HG03558 (cell line): ENCODE measurements around the gene AKAP5.

Source experiments
- ATAC-seq: cut with Tn5 transposase; IDR thresholded peaks from one replicate; pipeline ENCODE4 v1.9.1; 2021; ENCODE audit warnings: moderate number of reproducible peaks; ENCODE audit not compliant: unreplicated experiment; ENCODE audit errors: extremely low read depth

The AKAP5 gene, protein sequence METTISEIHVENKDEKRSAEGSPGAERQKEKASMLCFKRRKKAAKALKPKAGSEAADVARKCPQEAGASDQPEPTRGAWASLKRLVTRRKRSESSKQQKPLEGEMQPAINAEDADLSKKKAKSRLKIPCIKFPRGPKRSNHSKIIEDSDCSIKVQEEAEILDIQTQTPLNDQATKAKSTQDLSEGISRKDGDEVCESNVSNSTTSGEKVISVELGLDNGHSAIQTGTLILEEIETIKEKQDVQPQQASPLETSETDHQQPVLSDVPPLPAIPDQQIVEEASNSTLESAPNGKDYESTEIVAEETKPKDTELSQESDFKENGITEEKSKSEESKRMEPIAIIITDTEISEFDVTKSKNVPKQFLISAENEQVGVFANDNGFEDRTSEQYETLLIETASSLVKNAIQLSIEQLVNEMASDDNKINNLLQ

DNA sequence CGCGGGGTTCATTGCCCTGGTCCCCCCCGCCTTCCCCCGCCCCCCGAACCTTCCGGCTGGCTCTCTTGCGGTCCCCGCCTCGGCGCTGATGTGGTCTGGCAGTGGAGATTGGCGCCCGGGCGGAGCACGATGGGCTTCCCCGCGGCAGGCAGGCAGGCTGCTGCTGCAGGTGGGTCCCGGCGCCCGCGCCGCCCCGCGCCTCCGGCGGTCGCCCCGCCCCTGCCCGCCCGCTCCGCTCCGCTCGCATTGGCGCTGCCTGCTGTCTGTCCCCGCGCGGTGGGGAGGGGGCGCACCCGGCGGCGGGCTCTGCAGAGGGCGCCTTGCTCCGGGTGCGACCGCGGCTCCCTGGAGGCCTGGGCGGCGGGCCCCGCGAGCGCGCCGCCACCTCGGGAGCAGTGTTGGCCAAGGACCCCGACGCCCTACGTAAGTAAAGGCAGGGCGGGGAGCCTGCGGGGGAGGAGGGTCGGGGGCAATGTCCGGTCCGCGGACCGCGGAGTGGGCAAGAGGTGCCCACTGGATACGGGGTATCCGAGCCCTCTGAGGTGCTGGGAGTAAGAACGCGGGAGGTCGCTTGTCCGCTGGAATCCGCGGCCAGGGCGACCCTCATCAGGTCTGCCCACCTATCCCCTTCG lies at the start of gene AKAP5:
TSS of gene AKAP5 (plus strand) at position 309 of the 632 bp plus-strand sequence. CDS start 2,896 bp downstream, outside the sequence.
- ATAC-seq, result no peak

DNA sequence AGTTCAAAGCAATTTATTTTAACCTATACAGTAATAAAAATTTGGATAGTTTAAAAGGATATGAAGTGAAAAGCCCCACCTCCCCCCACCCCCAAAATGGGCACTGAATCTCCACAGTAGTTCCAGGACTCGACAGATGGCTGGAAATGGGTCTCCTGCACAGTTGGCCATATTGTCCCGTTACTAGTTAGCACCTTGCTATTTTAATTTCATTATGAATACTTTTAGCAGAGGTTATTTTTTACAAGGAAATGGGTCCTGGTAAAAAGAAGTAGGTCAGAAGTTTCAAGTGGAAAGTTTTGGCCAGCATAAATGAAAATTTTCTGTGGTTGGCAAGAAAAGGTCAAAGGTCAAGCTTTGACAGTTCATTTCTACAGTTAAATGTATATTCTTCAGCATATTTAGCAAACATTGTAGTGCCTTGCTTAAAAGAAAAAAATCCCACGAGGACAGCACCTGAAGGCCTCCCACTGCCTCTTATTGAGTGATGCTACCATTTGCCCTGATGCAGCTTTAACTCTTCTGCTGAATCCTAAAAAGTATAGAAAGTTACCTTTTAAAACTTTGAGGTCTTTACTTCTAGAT lies 48.9 kb upstream of the AKAP5 start:
- no peak for ATAC-seq

DNA sequence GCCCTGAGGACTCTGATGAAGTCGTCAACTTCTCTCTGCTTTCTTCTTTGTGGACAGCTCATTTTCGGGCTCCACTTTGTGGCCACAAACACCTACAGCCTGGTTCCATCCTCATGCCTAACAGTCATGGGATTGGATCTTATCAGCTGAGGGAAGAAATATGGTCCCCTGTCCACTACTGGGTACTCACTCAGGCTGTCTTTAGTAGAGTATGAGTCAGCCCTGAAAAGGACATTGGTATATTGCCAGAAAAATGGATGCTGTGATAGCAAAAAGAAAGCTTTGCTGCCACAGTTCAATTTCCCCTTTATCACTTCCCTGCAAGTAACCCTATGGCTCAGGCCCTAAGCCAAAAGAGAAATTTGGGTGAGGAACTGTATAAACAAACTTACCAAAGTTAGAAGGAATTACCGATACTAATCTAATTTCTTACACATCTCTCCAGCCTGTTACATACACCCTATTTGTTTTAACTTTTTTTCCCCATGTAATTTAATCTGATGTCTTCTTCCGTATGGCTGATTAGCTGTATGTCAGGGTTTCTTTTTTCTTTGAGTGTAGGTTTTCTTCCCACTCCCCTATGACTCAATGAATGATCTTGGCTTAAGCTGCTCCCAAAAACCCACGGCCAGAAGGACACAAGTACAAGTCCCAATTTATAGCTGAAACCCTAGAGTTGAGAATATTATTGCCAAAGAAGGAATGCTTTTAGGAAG lies 48.1 kb upstream of the AKAP5 start:
- no peak for ATAC-seq

DNA sequence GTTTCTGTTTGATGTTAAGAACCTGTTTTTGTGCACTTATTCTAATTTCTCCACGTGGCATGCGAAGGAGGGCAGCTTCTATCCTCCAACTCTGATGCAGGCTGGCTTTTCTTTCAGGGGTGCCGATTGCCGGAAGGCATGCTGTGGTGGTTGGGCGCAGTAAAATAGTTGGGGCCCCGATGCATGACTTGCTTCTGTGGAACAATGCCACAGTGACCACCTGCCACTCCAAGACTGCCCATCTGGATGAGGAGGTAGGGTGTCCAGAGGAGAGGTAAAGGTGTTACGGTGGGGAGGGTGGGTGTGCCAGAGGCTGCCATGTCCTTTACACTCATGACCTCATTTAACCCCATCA lies 47.6 kb upstream of the AKAP5 start:
- ATAC-seq, result no peak

DNA sequence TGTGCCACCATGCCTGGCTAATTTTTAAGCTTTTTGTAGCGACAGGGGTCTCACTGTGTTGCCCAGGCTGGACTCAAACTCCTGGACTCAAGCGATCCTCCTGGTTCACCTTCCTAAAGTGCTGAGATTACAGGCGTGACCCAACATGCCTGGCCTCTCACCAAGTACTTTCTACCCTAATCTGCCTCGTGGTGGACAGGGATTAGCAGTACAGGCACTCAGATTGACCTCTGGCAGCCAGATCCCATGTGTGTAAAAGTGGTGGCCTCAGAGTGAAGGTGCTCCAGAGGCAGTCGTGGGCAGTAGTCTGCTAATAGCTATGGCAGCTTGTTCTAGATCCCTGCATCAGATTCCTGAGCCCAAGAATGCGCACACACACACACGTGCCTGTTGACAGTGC lies 46.3 kb upstream of the AKAP5 start:
- no peak for ATAC-seq

DNA sequence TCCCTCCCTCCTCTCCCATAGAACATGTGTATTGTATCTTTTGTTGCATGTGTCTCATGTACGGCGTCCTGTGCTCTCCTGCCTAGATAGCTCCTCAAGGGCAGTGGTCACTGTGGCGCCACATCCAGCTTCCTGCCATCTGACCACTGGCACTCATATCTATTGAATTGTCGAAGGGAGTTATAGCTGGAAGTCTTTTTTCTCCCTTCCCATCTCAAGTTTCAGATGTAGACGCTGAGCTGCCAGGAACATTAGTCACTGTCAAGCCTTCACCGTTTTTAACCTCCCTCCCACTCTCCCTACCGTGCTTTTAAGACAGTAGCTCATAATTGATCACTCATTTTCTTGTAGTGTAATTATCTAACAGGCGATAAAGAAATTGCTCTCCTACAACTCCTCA lies 44.1 kb upstream of the AKAP5 start:
- ATAC-seq, result no peak

DNA sequence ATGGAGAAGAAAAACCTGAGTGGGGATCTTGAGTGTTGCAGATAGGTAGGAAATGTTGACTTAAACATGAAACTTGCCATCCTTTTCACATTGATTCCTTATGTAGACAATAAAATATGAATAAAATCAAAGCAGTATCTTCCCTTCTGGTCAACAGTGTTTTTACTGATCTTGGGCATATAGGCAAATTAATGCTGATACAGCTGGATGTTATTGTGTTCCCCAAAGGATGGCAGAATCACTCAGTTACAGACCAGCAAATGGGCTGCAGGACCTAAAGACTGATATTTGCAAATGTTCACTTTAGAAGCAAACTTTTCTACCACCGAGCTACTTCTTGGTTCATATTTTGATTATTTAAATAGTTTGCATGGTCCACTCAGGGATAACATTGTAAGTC lies 43.3 kb upstream of the AKAP5 start:
- no peak for ATAC-seq

DNA sequence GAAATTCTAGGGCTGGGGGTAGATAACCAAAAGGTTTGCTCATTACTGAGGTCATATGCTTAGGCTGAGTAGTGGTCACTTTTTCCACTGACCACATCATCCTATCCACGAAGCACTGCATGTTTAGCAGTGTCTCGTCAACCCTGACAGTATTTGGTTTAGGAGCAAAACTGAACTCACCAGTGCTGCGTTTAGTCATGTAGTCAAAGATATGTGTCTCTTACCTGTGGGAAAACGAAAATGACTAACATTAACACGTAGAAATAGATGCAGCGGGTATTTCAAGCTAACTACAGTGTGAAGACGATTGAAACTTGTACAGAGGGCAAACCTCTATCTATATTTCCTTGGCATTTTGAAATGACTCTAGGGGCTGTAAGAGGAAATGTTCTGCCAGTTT lies 42.5 kb upstream of the AKAP5 start:
- no peak for ATAC-seq

DNA sequence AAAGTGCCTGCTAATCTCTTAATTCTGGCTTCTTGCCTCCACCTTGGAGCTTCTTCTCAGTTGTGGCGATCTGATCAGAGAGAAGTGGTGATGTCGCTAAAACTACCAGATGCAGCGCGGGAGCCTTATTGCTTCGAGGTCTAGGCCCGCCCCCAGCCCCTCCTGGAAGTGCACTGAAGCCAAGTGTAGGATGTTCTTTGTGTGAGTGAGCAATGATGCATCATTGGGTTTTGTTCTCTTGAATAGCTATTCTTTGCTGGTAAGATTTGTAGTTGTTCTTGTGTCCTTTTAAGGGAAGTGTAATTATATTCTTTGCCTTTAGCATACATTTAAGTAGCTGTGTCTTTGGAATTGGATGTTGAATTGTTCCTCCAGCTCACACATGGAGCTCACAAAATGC lies 41.3 kb upstream of the AKAP5 start:
- no peak for ATAC-seq

DNA sequence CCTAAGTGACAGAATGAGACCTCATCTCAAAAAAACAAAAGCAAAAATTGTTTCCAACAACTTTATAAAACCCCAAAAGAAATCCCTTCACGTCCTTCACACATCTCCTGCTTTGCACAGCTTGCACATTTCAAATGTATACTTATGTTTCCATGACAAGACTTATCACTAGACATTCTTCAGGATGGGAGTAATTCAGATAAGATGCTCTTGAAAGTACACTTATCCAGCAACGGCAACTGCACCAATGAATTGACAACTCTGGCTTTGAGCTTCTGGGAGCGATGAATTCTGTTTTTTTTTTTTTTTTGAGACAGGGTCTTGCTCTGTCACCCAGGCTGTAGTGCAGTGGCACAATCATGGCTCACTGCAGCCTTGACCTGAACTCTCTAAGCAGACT lies 30.8 kb upstream of the AKAP5 start:
- ATAC-seq, result no peak

DNA sequence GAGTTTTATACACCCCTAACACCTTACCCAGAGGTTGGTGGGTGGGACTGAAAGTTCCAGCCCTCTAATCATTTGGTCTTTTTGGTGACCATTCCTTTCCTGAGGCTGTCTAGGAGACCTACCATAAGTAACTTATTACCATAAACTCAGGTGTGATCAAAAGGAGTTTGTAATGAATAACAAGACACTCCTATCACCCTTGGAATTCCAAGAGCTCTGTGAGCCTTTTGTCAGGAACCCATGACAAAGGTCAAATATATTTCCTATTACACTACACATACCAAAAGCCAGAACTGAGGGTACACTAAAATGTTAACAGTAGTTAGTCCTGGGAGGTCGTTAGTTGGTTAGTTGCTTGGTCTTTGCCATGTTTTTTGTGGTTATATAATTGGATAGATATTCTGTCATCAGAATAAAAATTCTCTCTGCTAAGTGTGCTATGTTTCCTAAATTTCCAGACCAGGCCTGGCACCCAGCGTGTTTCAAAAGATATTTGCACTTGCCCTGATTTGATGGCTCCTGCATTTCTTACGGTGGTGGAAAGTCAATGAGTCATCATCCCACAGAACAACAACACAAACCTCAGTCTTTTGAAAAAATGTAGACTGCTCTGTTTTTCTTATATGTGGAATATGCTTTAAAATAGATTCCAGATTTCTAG lies 27.0 kb upstream of the AKAP5 start:
- no peak for ATAC-seq

DNA sequence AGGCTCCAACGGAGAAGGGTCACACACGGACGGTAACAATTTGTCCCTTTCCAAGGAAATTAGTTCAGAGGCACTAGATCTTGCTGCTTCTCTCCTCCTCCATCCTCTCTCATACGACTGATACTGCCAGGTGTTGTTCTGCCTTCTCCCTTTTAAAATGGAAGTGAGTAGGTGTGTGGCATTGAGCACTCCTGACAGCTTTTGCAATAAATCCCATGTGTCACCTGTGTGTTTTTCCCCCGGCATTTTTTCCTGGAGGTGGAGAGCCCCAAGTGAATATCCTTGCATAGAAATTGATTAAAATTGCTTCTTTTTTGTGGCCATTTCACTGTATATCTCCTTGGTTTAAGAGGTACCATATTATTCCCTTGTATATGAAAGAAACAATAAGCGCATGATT lies 26.2 kb upstream of the AKAP5 start:
- no peak for ATAC-seq

DNA sequence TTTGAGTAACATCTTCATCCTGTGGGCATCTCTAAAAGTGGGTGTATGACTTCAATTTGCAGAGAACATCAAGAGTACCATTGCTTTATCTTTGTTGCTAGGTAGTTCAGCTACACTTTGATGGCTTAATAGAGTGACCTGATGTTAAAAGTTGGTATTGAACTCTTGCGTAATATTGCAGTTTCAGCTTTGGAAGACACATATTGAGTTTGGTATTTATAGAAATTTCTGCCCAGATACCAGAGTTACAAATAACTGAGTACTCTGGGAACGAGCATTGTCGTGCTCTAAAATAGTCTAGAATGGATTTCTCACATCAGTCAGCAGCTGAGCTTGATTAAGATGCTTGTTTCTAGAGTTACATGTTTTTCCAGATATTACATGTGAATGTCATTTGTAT lies 24.8 kb upstream of the AKAP5 start:
- no peak for ATAC-seq

DNA sequence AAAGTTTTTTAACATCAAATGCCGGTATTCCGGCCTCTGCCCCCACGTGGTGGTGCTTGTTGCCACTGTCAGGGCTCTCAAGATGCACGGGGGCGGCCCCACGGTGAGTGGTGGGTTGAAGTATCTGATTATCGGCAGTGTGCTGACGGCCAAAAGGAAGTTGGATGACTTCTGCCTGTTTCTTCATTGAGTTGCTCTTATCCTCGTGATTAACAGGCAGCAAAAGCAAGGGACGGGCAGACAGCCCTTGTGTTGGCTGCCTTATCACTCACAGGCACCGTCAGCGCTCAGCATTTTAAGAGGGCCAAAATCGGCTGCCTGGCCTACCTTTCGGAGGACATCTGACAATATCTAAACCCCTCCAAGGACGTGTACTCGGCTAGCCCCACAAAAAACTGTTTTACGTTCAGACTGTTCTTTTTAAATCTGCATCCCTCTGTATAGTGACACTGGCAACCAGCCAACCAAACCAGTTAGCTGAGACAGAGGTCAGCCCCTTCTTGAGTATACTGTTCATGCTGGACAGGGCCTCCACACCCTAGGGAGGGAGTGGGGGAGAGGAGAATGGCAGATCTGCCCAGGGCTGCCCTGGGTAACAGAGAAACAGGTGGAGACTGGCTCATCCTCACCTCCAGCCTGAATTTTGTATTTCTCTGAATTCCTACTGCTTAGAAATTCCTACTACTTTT lies 22.9 kb upstream of the AKAP5 start:
- no peak for ATAC-seq

DNA sequence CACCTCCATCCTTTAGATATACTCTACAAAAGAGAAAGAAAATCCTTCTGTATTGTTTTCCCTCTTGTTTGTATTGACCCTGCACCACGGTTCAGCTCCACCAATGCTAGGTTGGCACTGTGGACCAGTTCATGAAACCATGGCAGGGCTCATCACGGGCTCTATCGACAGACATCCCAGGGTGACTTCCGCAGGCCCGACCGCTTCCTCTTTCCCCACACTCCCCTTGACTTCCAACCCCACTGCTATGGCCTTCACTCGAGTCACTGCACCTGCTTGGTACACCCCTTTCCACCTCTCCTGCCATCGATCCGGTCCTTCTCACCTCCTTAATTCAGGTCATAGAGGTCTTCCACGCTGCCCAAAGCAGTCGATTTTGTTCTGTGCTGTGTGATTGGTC lies 21.2 kb upstream of the AKAP5 start:
- ATAC-seq, result no peak

DNA sequence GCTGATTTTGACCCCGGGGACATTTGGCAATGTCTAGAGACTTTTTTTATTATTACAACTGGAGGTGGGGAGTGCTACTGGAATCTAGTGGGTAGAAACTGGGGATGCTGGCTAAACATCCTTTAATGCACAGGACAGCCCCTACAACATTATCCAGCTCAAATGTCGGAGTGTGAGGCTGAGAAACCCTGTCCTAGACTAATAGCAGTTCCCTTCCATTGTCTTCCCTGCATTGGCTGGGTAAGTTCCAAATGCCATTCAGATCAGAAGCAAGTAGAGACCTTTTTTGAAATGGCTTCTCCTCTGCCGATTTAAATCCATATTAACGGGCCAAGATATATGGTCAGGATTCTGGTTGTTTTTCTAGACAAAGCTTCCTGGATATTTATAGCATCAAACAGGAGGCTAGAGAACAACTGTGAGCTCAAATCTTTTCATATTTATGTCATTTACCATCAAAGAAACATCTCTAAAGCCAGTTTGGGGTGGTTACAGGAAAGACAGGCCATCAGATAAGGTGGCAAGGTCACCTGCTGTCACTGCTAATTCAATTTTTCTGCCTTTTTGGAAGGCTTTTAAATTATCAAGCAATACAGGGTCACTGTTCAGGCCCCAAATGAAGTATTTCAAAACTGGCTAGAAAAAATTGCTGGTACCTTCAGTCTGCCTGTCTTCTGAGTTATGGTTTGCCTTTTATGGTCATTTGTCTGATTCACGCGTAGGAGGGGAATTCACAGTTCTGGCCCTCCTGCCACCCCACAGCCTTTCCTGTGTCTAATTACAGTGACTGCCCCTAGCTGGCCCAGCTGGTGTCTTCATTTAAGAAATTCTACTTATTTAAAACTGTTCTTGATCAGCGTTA lies 20.1 kb upstream of the AKAP5 start:
- ATAC-seq, result peak; percentile 86

DNA sequence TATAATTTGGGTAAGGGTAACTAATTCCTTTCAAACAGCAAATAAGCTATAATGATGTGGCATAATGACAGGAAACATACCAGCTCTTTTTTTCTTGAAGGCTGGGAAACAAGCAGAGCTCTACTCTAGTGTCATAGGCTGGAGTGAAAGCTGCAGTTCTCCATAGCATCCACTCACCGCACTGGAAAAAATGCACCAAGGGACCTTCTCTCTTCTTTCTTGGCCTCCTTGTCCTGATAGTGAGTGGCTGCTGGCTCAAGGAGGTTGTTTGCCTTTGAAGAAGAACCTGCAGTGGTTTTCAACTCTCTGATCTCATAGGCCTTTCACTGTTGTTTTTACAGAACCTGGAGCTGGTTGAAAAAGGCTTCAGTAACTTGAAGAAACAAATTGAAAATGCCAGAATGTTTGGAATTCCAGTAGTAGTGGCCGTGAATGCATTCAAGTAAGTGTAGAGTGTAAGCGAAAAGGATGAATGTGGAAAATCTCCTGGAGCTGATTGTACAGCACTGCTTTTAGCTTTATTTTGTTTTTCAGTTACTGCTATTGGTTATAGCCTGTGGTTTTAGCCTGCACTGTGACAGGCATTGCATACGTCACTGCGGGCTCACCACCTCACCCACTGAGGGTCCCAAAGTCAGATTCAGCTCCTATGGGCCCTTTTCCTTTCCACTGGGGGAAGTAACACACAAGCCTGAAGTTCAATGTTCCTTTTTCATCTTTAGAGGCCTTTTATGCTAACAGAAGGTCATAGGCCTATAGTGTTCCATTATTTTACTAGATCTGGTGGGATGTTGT lies 17.2 kb upstream of the AKAP5 start:
- no peak for ATAC-seq

DNA sequence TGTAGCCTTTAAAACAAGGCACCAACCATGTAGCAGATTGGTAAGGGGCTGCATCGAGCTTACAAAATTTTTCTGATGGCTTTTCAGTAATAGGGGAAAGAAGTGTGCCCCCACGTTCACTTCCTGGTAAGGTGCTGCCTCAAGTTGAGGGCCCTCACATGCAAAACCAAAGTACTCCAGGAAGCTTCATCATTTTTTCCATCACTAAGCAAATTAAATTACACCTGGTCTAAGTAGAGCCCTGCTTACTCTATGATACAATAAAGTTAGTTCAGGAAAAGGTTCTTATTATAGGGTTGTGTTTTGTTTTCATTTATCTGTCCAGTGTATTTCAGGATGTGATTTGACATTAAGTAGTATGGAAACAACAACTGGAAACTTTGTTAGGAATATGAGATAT lies 15.0 kb upstream of the AKAP5 start:
- no peak for ATAC-seq
